NCI-H446 (cell line): ENCODE measurements around the gene MRNIP.

Experiments
- DNase-seq, 2 experiments: peaks; one replicate each; lab custom pipeline; 2025; lab: John Stamatoyannopoulos, UW

MRNIP gene

DNA sequence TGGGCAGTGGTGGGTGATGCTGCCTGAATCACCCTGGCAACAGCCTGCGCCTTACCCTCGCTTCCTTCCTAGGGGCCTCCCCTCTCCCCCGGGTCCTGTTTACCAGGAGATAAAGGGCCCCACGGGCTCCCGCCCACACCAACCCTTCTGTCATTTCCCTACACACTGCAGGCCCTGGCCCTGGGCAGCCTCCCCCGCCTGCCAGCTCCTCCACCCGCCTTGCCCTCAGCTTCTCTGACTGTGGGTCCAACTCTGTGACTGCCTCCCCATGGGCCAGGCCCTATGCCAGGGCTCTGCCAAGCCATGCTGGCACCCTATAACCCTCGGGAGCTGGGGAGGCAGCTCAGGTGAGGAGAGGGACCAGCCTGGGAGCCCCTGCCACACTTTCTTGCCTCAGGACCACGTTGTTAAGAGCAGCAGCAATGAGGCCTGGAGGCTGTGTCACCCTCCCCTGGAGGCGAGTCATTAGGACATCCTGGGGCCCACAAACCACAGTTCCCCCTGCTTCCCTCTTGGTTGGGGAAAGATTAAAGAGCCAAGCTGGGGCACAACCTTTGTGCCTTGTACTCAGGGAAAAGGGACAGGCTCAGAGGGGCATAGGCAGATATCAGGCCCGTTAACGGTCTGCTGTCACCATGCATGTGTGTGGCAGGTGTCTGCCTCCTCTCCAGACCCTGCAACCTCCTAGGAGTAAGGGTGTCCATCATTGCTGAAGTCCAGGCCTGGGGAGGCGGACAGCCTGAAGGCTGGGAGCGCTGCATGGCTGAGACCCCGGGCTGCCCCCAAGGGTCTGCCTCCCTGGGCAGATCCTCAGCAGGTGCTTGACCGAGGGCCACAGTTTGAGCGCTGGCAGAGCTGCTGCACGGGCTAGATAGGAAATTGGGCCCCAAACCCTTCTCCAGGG is 54.7 kb downstream of the MRNIP start:
- no peak for DNase-seq

DNA sequence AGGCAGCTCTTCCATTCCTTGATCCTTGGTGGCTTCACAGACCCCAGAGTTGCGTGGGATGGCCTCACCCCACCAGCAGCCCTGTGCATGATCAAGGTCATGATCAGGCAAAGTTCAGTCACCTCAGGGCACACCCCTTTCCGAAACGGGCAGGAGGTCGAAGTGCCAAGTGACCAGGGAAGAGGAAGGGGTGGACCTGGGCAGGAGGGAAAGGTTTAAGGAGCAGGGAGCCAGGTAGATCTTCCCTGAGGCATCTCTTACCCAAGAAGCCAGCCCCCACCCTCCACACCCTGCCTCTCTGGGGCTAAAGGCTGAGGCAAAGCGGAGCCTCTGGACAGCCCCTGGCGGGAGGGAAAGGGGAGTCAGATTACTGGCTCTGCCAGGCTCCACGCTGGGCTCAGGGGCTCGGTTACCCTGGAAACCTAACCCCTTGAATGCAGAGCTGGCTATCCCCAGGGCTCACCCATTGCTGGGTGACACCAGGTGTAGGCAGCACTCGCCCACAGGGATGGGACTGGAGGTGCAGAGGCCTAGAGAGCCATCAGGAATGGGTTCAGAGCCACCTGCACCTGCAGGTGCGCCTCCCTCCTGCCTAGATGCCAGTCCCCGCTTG is 55.6 kb downstream of the MRNIP start:
- DNase-seq = no peak

DNA sequence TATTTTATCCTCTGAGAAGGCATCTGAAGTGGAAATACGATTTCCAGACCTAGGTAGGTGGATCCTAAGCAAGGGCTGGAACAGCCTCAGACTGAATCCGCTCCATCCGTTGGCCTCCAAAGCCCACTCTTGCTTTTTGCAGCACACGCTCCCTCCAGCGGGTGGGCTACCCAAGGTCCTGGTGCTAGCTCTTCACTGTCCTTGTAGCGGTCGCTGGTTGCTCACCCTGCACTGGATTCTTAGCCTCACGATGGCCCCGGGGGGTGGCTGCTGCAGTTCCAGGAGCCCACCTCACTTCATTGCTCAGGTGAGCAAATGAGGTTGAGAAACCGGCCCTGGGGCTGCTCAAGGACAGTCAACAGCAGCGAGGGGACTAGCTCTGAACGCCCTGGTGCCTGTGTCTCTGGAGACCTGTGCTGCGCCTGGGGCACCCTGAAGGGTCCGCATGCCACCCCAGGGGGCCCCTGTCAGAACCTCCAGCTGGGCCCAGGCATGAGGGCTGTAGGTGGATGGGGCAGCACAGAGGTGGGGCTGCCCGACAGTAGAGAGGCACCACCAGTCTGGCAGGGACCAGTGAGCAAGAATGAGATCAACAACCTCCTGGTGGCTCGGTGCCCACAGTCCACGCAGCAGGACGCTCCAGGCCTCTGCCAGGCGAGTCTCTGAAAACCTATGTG is 56.3 kb downstream of the MRNIP start:
- no peak for DNase-seq

DNA sequence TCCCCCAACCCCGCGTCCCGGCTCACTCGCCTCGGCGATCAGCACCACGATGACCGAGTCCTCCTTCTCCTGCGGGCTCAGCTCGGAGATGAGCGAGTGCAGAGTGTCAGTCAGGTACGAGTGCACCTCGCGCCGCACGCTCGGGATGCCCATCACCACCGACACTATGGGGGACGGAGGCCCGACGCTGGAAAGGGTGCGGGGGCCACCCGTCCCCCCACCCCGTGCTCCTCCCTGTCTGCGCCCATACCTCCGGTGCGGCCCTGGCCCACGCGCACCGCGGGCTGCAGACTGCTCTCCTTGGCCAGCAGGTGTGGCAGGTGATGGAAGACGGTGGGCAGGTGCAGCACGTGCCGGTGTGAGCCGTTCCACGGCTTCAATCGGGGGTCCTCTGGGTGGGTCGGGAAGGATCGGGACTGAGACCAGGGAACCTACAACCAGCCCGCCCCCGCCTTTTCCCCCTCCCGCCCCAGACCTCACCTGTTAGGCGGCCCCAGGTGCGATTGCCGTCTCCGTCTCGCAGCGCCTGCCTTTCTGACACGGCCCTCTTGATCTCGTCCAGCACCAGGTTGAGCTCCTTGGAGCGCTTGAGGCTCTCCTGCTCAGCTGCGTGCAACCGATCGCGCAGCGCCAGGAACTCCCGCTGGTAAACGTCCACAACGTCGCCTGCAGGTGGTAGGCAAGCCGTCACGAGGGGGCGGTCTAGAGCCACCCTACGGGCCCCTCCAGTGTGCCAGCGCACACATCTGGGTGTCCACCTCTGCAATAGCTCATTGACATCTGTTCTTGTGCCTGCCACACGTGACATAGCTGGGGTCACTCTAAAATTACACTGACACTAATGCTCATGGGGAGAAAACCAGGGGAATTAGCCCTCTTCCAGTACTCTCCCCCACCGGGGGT is 57.1 kb downstream of the MRNIP start:
- DNase-seq = no peak

DNA sequence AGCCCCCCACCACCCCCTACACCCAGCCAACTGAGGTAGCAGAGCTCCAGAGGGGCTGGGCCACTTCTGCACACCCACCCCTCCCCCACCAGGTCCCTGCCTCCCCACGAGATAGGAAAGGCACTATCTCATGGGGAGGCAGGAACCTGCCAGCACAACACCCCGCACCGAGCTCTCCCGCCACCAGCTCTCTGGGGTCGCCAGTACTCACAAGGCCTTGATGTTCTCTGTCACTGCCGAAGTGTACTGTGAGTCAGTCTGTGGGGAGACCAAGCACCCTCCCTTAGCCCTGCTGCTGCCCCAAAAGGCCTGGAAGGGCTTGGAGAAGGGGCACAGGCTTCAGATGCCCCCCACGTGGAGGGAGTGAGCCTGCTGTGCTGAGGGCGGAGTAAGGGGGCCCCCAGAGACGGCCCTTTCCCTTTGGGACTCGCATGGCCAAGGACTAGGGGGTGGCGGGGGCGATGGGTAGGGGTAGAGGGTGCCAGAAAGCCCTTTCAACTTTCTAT is 57.9 kb downstream of the MRNIP start:
- DNase-seq = no peak

DNA sequence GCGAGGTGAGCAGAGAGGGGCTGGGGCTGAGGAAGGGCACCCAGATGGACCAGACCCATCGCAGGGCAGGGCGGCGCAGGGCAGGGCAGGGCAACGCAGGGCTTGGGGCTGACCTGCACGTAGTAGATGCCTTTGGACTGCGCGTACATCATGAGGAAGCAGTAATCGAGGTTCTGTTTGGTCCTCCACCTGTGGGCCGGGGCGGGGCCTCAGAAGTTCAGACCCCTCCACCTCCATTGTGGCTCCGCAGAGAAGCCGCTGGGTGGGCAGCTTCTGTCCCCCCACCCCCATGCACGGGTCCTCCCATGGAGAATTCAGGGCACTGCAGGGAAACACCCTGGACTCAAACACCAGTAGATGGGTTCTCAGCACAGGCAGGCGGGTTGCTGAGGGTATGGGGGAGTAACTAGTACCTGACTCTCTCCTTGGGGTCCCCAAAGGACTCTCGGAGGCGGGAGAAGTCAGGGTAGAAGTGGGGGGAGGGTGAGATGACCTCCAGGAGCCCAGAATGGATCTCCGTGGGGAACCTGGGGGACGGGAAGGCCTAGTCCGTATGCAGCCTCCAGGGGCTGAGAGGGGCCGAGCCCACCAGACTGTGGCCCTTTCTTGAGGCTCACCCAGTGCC is 58.4 kb downstream of the MRNIP start:
- DNase-seq = no peak

DNA sequence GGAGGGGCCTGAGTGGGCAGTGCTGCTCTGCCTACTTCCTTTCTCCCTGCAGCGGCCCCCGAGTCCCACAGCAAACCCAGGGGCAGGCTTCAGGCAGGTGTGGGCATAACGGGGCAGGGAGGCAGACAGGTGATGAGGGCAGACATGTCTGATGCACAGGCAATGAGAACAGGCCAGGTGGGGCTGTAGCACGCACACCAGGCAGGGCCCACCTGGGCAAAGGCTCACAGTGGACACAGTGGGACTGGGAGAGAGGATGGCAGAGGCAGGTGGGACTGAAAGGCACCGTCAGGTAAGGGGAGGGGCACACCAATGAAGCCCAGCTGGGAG is 59.0 kb downstream of the MRNIP start:
- DNase-seq = no peak

DNA sequence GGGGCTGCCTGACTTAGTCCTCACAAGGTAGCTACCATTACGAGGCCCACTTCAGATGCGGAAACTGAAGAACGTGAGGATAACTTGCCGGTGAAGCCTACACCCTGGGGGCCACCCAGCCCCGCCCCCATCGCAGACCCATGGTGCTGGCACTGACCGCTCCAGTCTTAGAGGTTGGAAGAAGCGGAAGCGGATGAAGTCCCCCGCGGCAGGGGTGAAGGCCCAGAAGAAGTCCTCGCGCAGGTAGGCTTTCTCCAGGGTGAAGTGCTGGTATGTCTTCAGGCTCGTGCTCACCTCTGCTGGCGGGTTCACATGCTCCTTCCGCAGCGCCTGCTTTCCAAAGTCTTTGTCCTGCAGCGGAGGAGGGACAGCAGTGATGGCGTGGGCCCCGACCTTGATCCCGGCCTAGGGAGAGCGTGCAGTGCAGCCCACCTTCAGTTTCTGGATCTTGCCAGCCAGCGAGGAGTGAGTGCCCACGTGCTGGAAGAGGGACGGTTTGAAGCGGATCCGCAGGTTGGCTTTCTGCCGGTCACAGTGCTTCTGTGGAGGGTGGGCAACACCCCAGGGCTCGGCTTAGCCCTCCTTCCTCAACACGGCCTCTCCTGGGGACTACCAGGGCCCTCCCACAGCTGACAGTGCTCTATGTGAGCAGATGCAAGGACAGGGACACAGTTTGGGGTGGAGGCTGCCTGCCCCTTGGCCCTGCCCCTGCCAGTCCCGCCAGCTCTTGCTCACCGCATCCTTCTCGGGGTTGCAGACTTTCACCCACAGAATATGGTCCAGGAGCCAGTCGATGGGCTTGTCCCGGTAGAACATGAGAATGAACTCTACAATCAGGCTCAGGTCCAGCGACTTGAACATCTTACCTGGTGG is 59.6 kb downstream of the MRNIP start:
- no peak for DNase-seq

DNA sequence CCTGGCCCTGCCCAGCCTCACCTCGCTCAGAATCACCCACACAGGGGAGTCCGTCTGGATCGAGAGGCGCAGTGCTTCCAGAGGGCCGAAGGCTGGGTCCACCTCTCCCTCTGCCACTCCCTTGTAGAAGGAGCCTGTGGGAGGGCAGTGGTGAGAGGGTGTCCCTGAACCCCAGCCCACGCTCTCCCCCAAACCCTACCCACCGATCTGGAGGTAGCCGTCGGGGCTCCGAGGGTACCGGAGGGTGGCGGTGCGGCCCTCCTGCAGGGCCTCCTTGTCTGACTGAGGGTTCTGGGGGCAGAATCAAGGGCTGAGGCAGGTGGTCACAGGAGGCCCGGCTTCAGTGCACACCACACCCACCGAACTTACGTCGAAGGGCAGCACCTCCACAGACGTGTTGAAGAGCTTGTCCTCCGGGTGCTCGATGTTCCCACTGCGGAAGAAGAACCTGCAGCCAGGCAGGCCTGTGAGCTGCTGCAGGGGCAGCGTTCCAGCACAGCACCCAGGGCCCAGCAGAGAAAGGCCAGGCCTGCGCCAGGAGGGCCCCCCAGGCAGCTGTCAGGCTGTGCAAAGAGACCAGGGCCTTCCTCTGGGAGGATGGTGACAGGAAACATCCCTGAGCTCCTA is 60.4 kb downstream of the MRNIP start:
- DNase-seq = no peak

DNA sequence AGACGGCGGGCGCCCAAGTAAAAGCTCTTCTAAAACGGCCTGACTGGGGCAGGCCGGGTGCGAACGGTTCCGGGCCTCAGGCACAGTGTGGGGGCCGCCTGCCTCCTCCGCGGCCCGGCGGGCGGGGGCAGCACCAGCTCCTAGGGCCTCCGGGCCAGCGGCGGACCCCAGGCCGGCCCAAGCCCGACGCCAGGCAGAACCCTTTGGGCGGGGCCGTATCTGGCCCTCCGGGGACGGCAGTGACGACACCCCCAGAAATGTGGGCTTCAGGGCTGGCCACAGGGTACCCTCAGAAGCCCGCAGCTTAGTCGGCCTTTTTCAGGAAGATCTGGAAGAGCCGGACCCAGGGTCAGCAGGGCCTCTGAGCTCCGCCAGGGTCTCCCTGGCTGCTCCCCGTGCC is 60.9 kb downstream of the MRNIP start:
- DNase-seq = no peak

DNA sequence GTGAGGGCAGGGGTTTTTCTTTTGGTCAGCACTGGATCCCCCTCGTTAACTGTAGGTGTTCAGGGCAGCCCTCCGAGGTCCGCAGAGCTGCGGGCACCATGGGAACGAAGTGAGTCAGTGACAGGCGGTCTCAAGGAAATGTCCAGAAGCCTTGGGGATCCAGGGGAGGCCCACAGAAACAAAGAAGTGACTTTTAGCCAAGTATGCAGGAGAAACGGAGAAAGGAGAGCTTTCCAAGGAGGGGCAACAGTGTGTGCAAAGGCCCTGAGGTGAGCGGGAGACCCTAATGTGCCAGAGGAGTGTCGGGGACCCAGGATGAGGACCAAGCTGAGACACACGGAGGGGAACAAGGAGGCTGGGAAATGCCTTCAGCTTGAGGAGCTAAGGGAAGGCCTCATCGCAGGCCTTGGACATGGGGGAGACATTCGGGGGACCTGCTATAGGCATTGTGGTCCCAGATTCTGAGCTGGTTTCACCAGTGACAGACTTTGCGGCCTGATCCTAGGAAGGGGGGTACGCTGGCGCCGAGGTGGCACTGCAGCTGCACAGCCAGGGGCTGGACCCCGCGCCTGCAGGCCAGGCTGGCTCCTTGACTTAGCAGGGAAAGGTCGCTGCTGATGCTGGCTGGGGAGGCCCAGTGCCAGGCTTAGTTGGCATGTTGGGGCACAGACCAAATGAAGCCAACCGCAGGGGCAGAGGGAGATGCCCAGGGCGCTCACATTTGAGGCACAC is 61.6 kb downstream of the MRNIP start:
- DNase-seq = no peak

DNA sequence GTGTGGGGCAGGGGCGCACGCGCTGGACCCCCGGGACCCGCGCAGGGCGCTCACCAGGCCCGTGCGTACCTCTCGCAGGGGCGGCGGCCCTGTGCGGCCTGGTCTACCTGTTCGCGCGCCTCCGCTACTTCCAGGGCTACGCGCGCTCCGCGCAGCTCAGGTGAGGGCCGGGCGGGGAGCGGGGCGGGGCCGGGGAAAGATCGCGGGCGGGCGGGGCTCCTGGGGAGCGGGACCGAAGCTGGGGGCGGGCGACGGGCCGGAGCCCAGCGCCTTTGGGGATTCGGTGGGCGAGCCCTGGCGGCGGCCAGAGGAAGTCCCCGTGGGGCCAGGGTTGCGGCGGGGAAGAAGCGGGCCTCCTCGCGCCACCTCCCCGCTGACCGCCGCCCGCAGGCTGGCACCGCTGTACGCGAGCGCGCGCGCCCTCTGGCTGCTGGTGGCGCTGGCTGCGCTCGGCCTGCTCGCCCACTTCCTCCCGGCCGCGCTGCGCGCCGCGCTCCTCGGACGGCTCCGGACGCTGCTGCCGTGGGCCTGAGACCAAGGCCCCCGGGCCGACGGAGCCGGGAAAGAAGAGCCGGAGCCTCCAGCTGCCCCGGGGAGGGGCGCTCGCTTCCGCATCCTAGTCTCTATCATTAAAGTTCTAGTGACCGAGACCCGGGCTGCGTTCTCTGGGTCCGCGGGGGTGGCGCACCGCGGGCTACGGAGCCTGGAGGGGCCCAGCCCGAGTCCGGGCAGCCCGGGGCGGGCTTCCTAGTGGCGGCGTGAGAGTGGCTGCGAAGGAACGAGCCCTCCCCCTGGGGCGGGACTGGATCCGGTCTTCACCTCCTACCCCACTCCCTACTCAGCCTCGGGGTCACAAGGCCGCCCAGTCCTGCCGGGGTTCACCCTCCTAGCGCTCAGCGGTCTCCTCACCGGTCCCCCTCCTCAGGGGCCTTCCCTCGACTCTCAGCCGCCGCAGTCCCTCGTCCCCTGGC is 62.5 kb downstream of the MRNIP start:
- DNase-seq = peak in 1 of 2 experiments; percentile 71

DNA sequence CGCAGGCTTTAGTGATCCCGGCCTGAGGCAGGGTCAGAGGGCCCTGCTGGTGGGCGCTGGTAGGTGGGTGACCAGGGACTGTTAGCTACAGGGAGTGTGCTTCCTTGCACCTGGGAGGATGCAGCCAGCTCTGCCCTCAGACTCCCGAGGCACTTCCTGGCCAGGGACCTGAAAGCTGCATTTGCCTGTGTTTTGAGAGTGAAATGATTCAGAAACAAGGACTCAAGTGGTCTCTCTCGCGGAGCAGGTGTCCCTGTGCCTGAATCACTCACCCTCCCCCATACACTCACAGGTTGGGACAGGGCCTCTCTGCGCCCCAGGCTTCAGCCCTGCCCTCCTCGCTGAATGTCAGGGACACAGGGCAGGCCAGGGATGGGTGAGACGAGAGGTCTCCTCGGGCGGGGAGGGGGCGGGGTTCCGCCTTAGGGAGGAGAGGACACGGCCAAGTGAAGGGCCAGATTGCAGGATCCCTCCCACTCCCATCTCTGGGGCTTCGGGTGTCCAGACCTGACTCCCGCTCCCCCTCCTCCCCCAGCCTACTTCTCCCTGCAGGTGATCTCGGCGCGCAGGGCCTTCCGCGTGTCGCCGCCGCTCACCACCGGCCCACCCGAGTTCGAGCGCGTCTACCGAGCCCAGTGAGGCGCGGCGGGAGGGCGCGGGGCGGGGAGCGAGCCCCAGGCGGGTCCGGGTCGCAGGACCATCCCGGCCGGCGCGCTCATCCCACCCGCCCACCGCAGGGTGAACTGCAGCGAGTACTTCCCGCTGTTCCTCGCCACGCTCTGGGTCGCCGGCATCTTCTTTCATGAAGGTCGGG is 63.4 kb downstream of the MRNIP start:
- DNase-seq = no peak

DNA sequence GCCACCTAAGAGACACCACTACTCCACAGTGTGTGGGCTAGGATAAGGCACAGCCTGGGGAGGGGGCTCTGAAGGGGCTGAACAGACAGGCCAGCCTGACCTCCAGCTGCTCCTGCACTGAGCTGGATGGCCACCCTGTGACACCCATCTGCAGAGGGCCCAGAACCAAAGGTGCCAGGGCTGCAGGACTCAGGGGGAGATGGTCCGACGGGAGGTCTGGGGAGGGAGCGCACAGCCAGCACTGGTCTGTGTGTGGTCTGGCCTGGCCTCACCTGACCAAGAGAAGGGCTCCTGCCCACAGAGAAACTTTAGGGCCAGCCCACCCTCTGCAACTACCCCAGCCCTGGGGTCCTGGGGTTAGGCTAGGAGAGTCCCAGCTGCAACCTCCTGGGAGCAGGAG is 64.0 kb downstream of the MRNIP start:
- no peak for DNase-seq

DNA sequence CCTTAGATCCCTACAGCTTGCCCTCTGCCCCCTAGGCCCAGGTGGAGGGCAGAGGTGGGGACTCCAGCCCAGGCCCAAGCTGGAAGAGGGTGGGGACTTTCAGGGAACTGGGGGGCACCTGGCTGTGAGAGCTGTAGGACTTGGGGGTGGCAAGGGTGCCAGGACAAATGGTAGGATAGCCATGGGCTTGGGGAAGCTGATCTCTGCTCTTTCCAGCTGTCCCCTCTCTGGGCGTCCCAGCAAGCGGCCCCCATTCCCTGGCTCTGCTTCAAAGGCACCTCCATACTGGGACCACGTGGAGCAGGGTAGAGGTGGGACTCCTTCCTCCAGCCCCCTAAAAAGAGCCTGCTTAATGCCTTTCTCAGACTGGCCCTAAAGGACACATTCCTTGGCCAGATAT is 64.4 kb downstream of the MRNIP start:
- no peak for DNase-seq

DNA sequence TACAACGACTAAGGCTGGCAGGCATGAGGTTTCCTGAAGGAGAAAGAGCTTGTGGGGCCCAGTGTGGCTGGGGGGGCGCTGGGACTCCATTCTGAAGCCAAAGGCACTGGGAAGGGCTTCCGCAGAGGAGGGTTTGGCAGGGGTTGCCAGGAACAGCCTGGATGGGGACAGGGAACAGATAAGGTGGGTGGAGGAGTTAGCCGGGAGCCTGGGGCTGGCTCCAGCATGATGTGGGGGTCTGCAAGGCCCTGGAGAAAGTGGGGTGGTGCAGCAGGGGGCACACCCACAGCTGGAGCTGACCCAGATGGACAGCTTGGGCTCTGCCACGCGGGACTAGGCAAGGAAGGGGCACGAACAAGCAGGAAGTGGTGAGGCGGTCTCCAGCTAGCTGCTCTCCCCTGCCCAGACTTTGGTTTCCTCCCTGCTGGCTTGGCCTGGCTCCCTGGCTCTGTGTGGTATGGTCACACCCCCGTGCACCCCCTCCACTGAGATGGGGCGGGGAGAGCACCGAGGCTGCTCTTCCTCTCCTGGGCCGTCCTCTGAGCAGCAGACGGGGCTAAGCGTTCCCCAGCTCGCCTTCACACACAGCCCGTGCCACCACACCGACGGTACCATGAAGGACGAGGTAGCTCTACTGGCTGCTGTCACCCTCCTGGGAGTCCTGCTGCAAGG is 65.0 kb downstream of the MRNIP start, which contains the start of gene LTC4S:
LTC4S (plus strand) TSS at position 519 of the 672 bp plus-strand sequence; CDS start at position 614, 95 bp downstream.
- DNase-seq = peak in 1 of 2 experiments; percentile 31
